HL-60/S4 (cell line): ENCODE results near the gene CATSPER3.

ENCODE experiments used
- in situ Hi-C: fragments of 300-500 bp; cut with MboI; formaldehyde crosslinking; loops from 2 replicates; pipeline ENCODE4 v1.14.3; 2022; ENCODE audit warnings: low sequenced_read_pairs

The CATSPER3 gene

DNA sequence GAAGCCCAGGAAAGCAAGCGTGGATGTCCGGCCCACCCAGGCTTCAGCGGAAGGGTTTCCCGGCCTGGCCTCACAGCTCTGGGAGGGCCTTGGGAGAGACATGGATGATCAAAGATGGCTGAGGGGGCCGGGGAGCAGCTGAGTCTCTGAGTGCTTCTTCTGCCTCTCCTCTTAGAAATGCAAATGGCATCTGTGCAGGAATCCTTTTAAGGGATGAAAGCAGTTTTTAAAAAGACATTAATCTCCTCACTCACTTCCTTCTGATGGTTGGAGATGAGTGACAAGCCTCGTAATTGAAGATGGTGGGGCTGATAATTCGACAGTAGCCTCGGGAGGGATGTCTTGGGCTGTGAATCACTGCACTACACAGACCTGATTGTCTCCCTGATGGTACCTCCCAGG, 90.6 kb downstream of the CATSPER3 start:
- in situ Hi-C loops: no loop called here

DNA sequence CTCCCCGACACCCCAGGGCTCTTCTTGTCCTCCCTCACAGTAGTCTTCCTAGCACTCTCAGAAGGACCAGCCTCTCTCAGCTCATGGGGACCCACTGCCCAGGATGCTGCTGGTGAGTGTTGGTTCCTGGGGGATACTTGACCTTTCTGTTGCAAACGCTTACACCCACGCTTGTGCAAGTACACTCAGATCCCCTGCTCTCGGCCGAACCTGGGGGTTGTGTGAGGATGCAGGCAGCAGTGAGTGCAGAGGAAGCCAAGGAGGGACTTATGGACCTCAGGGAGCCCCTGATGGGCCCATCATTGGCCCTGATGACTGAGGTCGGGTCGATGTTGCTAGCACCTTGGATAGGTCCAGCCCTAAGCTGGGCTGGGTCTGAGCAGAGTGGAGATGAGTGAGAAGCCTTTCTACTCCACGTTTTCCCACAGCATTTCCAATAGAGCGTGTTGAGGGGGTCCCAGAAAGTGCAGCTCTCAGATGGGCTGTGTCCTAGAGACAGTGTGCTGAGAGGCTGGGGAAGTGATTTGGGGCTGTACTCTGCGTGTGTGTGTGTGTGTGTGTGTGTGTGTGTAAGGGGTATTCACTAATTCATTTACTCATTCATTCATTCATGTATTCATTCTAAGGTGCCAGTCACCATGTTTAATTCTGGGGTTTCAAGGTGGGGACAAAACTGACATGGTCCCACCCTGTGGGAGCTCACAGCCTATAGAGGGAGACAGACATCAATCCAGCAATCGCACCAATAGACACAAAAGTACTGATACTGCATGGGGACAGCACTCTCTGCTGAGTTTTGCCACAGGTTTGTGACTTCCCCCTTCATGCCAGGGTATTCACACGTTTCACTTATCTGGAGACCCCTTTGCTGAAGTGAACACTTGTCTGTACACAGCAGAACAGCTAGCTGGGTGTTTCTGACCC, 91.6 kb downstream of the CATSPER3 start:
- in situ Hi-C loops: no loop called here

DNA sequence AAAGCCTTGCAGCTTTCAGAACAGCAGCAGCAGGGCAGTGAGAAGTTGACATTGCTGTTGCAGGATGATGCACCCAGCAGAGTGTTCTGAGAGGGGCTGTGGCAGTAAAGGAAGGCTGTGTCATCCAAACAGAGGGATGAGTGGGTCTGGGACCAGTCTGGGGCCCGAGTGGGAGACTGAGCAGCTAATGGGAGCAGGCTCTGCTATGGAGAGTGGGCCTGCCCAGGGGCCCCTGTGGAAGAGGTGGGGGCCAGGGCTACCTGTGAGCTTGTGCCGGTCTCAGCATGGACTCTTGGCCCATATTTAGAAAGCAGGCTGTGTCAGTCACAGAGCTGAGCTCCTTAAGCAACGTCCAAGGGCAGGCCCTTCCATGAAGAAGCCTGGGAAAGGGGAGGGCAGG, 92.3 kb downstream of the CATSPER3 start:
- in situ Hi-C loops: no loop called here

DNA sequence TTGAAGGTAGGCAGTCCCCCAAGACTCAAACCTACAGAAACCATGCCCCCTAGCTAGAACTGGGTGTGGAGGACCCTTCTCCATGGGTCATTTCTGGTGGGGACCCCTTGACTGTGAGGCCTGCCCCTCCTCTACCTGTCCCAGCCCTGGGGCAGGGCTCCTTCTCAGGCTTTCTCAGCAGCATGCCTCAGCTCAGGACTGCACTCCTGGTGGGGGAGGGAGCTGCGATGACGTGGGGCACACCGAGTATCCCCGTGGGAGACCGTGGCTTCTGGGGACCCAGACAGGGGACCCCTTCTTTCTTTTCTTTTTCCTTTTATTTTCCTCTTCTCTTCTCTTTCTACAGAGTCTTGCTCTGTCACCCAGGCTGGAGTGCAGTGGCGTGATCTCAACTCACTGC, 93.3 kb downstream of the CATSPER3 start:
- in situ Hi-C loops: no loop called here
